ENCODE measurements around the gene AMPD1.
A peak's percentile ranks its signal among the peaks of the same experiment; 100 is the strongest.

The AMPD1 gene

DNA sequence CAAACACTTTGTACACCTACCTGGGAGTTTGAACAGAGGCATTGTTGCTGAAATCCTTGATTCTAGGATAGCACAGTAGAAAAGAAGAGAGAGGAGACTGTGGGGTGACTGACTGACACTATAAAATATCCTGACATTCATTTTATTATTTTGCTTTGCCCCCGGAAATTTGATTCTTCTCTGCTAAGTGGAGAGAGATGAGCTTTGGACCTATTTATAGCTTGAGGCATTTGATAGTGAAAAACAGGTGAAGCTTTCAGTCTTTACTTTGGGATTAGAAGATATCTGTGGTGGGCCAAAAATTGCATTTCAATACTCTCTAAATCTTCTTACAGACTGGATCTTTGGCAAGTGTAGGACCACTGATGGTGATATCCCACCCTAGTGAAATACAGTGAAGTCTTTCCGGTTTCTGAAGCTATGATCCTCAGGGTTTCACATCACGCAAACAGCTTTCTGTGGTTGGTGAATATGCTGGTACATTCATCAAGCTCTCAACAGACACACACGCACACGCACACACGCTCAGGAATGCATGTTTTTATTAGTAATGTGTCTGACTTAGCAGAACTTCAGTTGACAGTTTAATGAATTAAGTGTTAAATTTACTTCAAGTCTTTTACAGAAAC, at the start of gene AMPD1:
Gene AMPD1 (minus strand): TSS at position 117 of the 629 bp plus-strand sequence. CDS start 75 bp downstream, at position 42.
- no peak for DNase-seq

- no peak for DNase-seq
Observed at GRCh38 chr1:114741963-114742746, 46.8 kb upstream of the AMPD1 start.

- no peak for DNase-seq
Observed at GRCh38 chr1:114740331-114740730, 45.0 kb upstream of the AMPD1 start.

DNA sequence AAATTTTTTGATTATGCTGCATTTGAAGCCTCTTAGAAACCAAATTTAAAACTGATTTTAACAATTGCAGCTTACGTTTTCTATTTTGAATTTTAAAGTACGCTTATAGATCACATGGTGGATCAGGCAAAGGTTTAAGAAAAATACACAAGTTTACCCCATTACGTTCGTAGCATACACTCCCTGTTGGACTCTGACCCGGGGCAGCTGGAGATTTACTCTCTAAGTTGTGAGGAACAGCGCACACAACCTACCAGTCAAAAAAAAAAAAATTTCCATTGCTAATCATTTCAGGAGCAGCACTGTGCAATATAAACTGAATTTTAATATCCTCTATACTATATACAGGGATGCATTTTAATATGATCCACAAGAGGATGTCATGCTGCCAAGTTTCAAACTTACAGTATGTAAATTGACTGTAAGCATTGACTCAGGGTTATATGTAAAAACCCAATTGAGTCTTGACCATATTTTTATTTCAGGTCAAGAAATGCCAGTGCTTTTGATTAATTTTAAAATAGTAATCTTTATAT, 42.0 kb upstream of the AMPD1 start:
- no peak for DNase-seq

DNA sequence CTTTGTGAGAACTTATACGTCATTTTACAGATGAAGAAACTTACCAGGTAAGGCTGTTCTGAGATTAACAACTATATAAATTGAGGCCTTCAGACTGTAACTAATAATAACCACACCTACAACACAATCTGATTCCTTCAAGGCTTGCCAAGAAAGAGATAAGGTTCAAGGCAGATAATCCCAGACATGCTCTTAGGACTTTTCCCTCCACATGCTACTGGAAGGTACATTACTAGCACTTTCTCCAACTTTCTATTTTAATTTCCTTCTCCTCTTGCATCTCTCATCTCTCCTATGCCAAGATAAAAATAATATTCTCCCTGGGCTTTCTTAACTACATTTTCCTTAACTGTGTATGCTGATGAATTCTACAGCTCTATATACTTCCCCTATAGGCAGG, 40.1 kb upstream of the AMPD1 start:
- DNase-seq, result no peak

GRCh38 chr1:114729782-114730181, 34.4 kb upstream of the AMPD1 start:
- DNase-seq, result no peak

GRCh38 chr1:114728553-114728952, 33.2 kb upstream of the AMPD1 start:
- DNase-seq, result no peak

DNA sequence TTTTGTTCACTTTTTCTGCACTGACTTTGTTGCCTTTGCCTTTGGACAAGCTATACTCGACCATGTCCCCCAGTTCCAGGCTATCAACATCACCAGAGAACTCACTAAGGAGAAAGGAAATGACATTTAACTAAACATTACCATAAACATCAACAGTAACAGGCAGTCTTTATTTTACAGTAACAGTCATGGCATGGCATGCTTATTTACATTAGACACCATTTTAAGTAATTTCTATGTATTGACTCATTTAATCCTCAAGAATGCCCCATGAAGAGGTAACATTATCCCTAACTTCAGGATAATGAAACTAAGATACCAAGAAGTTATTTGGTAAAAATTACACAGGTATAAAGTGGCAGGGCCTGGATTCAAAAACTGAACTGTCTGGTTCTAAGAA, 29.9 kb upstream of the AMPD1 start:
- no peak for DNase-seq

DNA sequence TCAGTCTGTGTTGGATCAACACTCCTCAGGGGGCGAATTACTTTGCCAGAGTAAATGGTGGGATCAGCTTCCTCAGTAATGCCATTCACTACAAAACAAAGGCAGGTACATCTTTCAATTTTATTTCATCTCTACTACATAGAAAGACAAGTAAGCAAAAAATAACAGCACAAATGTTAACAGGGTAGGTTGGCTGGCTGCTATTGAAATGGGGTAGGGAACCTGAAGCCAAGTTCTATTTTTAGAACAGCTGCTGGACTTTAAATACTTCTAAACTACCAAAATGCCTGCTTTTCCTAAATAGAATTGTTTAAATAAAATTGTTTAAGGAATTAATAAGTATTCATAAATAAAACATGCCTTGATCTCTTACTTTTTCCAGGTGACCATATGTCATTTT, 28.6 kb upstream of the AMPD1 start:
- DNase-seq, result no peak

- no peak for DNase-seq
Observed at GRCh38 chr1:114723457-114723856, 28.1 kb upstream of the AMPD1 start.

DNA sequence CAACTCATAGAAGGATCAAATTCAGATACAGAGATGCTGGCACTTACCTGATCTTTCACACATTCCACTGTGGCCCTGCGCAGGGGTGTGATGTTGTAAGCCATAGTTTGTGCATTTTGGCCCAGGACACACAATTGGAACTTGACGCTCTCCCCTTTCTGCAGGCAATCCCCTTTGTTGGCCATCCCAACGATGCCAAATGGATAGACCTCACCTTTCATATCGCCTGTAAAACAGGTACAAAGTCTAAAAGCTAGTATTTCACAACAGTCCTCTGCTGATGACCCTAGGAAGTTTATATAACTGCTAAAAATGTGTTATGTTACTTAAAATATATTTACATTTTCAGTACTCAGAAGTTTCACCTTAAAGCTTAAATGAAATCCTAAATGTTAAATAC, 25.1 kb upstream of the AMPD1 start:
- no peak for DNase-seq

DNA sequence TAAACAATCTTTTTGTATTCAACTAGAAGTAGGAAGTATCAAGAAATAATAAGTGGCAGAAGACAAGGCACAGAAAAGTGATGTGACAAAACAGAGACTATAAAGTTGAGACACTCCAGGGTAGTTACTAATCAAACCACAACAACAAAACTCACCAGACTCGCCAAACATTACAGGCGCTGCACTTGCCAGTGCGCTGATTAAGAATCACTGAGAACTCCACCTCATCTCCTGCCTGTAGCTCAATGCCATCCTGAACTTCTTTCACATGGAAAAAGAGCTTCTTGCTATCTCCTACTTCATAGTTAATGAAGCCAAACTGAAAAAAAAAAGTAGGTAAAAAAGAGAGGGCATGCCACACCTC, 24.1 kb upstream of the AMPD1 start:
- no peak for DNase-seq

GRCh38 chr1:114718661-114719423, 23.5 kb upstream of the AMPD1 start:
- DNase-seq, result no peak

DNA sequence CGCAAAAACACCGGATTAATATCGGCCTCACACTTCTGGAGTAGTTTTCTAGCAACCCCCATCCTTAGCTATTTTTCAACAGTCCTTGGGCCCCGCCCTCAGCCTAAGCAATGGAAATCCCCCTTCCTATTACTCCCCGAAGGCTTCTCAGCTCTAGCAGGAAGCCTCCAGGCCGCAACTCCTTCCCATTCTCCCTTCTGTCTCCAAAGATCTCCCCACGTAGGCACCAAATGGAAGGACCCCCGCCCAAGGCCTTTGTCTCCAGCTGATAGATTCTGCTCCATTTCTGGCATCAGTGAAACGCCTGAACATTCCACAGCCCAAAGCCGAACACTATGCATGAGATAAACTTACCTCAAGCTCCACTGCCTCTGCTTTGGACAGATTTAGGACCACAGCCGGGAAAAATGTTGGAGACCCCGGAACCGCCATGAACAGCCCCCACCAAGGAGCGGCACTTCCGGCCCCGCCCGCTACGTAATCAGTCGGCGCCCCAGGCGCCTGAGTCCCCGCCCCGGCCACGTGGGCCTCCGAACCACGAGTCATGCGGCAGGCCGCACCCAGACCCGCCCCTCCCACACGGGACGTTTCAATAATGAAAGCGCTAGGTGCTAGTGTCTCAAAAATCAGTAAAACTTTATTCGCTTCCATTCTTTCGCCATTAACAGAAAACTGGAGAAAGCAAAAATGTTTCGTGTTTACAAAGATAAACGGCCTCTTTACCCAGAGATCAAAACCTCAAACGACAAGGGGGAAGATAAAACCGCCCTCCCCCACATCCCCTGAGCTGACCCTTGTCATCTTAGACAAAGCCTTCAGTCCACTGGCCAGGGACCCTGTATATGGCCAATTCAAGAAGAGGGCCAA, 21.2 kb upstream of the AMPD1 start, which contains the start of gene NRAS:
Gene NRAS (minus strand): TSS at position 468 of the 867 bp plus-strand sequence. CDS start 611 bp downstream, outside the sequence.
- peak; percentile 95 for DNase-seq

DNA sequence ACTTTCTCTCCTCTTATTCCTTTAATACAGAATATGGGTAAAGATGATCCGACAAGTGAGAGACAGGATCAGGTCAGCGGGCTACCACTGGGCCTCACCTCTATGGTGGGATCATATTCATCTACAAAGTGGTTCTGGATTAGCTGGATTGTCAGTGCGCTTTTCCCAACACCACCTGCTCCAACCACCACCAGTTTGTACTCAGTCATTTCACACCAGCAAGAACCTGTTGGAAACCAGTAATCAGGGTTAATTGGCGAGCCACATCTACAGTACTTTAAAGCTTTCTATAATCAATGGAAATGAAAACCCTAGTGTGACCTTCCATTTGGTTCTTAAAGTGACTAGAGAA, 20.6 kb upstream of the AMPD1 start:
- DNase-seq, result no peak

- no peak for DNase-seq
Observed at GRCh38 chr1:114712977-114713376, 17.6 kb upstream of the AMPD1 start.

DNA sequence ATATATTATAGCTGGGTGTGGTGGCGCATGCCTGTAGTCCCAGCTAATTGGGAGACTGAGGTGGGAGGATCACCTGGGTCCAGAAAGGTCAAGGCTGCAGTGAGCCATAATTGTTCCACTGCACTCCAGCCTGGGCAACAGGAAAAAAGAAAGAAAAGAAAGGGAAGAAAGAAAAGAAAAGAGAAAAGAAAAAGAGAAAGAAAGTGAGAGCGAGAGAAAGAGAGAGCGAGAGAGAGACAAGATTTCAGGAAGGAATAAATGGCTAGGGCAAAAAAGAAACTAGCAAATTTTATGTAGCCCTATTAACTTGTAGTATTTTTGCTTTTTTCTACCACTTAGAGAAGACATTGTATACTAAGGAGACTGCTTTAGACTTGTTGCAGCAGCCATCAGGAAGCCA, 15.0 kb upstream of the AMPD1 start:
- DNase-seq, result no peak

GRCh38 chr1:114707604-114708003, 12.3 kb upstream of the AMPD1 start:
- no peak for DNase-seq

DNA sequence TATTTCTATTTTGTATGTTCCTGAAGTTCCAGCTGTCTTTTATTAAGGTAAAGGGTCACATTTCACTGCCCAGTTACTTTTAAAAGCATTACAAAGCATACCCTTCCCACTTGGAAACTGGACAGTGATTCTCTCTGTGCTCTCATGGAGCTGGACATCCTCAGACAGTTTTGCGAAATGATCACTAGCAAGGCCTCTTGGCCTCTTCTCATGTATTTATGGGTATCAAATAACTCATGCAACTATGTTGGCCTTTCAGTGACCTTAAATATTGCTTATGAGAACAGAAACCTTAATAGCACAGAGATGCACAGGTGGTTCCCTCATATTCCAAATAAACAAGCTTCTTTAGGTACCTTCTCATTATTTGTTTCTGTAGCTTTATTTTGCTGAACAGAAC, 7.9 kb upstream of the AMPD1 start:
- DNase-seq, result no peak

DNA sequence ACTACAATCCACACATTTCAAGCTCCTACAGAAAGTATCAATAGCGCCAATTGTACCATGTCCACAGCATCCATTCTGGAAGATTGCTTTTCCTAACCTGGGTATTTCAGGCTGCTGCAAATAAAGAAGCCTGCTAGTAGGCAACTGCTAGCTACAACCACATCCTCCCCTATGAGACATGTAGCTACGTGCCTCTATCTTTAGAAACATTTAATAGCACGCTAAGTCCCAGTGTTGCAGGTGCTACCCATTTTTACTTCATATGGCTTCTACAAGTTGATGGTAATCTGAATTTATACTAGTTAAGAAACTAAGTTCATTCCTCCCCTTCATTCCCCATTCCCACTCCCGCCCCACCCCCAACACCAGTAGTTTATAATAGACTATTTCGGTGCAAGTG, 7.4 kb upstream of the AMPD1 start:
- DNase-seq, result no peak

- DNase-seq, result no peak
Observed at GRCh38 chr1:114701931-114702330, 6.6 kb upstream of the AMPD1 start.

GRCh38 chr1:114700036-114700600, 4.8 kb upstream of the AMPD1 start:
- DNase-seq, result no peak

Data from CD4-positive, alpha-beta T cell treated with Interleukin-4 for 1 hour (primary cell).